ENCODE measurements around the gene PLCD4. TPM values are rescaled to one million over a fixed set of nuclear protein-coding genes. Genes with fewer than 3 reads are reported as not detected.

The PLCD4 gene
- total and polyA plus RNA-seq, 4 donors = 0.05 to 0.51 (median 0.12) TPM

- no peaks in the 10 kb centered on the region for H3K9me3 ChIP-seq (ENCODE audit: control insufficient read depth in 4 of 4, low read length in 3 of 4)
- no peaks in the 10 kb centered on the region for H3K27me3 ChIP-seq (ENCODE audit: control insufficient read depth in 4 of 4, insufficient read depth in 4 of 4, low read length in 3 of 4)
- H3K4me1 ChIP-seq (ENCODE audit: control insufficient read depth in 4 of 4, insufficient read depth in 4 of 4, low read length in 3 of 4) = peaks cover 0 to 2% (median 0%) of the 10 kb centered on the region in 4 donors
- TF ChIP-seq SP1 (IDR thresholded peaks at IDR 0.05) (no peak), HNF4G (IDR thresholded peaks at IDR 0.05) (no peak), CTCF (IDR thresholded peaks at IDR 0.05; ENCODE audit: low read depth, low read length, missing input control) (no peak)
- H3K4me3 ChIP-seq (ENCODE audit: low read depth in 1 of 3, low read length in 3 of 3) = no peak overlapping the region
- H3K36me3 ChIP-seq (ENCODE audit: control insufficient read depth in 4 of 4, insufficient read depth in 3 of 4, low read depth in 1 of 4, low read length in 3 of 4) = peaks cover 4 to 24% (median 11%) of the 10 kb centered on the region in 4 donors
- 87% methylated on average over 3 of the region's 3 CpGs for WGBS
- no peak overlapping the region for H3K27ac ChIP-seq (ENCODE audit: low read depth in 1 of 2, low read length in 2 of 2)
- no peak overlapping the region for H3K9ac ChIP-seq (ENCODE audit: low read depth in 1 of 2, low read length in 2 of 2)
- no peak for DNase-seq (ENCODE audit: low spot score)
These were observed 30.0 kb upstream of the PLCD4 start for GRCh38 chr2:218577482-218578220.

DNA sequence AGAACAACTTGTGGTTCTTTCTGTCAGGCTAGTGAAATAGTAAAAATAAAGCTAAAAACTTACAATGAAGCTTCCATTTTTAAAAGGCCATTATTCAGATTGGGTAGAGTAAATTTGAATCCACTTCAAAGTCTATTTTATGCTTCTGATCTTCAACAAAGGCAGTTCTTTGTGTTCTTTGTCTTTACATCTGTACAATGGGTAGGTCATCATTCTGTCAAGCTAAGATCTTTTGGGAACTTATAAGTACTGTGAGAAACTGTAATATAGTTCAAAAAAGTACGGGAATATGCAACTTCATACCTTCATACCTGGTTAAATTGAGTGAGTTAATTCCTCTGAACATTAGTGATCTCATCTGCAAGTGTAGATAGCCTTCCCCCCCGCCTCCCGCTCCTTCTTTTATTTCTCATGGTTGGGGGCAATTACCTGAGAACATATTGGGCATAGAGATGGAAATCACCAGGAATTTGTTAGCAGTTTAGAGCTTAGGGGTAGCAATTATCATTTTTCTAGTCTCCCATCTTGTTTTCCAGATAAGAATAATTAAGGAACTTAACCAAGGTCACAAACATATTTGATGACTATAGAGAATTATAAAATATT is 29.3 kb upstream of the PLCD4 start:
- TF ChIP-seq HNF4A (conservative IDR thresholded peaks at IDR 0.05) (no peak), SP1 (IDR thresholded peaks at IDR 0.05) (no peak), HNF4G (IDR thresholded peaks at IDR 0.05) (no peak), ATF3 (IDR thresholded peaks at IDR 0.05) (no peak), GABPA (IDR thresholded peaks at IDR 0.05 in 1 of 2, conservative IDR thresholded peaks at IDR 0.05 in 1 of 2) (no peak), FOXA1 (IDR thresholded peaks at IDR 0.05) (no peak), RXRA (IDR thresholded peaks at IDR 0.05) (no peak), YY1 (IDR thresholded peaks at IDR 0.05) (no peak), RAD21 (IDR thresholded peaks at IDR 0.05) (no peak), CTCF (IDR thresholded peaks at IDR 0.05; ENCODE audit: low read depth, low read length, missing input control) (no peak), TAF1 (conservative IDR thresholded peaks at IDR 0.05) (no peak), JUND (IDR thresholded peaks at IDR 0.05) (no peak), NR2F2 (IDR thresholded peaks at IDR 0.05) (no peak), FOXA2 (IDR thresholded peaks at IDR 0.05) (no peak)
- TF ChIP-seq, protein P1, sequence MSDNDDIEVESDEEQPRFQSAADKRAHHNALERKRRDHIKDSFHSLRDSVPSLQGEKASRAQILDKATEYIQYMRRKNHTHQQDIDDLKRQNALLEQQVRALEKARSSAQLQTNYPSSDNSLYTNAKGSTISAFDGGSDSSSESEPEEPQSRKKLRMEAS (IDR thresholded peaks at IDR 0.05) = no peak
- TF ChIP-seq, protein P2, sequence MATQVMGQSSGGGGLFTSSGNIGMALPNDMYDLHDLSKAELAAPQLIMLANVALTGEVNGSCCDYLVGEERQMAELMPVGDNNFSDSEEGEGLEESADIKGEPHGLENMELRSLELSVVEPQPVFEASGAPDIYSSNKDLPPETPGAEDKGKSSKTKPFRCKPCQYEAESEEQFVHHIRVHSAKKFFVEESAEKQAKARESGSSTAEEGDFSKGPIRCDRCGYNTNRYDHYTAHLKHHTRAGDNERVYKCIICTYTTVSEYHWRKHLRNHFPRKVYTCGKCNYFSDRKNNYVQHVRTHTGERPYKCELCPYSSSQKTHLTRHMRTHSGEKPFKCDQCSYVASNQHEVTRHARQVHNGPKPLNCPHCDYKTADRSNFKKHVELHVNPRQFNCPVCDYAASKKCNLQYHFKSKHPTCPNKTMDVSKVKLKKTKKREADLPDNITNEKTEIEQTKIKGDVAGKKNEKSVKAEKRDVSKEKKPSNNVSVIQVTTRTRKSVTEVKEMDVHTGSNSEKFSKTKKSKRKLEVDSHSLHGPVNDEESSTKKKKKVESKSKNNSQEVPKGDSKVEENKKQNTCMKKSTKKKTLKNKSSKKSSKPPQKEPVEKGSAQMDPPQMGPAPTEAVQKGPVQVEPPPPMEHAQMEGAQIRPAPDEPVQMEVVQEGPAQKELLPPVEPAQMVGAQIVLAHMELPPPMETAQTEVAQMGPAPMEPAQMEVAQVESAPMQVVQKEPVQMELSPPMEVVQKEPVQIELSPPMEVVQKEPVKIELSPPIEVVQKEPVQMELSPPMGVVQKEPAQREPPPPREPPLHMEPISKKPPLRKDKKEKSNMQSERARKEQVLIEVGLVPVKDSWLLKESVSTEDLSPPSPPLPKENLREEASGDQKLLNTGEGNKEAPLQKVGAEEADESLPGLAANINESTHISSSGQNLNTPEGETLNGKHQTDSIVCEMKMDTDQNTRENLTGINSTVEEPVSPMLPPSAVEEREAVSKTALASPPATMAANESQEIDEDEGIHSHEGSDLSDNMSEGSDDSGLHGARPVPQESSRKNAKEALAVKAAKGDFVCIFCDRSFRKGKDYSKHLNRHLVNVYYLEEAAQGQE (IDR thresholded peaks at IDR 0.05) = no peak
- H3K27me3 ChIP-seq (ENCODE audit: control insufficient read depth in 4 of 4, insufficient read depth in 4 of 4, low read length in 3 of 4) = no peaks in the 10 kb centered on the region
- no peak overlapping the region for H3K9ac ChIP-seq (ENCODE audit: low read depth in 1 of 2, low read length in 2 of 2)
- no peak for DNase-seq (ENCODE audit: low spot score)
- H3K36me3 ChIP-seq (ENCODE audit: control insufficient read depth in 4 of 4, insufficient read depth in 3 of 4, low read depth in 1 of 4, low read length in 3 of 4) = peaks cover 4 to 31% (median 15%) of the 10 kb centered on the region in 4 donors
- H3K27ac ChIP-seq (ENCODE audit: low read depth in 1 of 2, low read length in 2 of 2) = no peak overlapping the region
- WGBS = 96% methylated on average over 3 of the region's 3 CpGs
- no peaks in the 10 kb centered on the region for H3K9me3 ChIP-seq (ENCODE audit: control insufficient read depth in 4 of 4, low read length in 3 of 4)
- no peak overlapping the region for H3K4me3 ChIP-seq (ENCODE audit: low read depth in 1 of 3, low read length in 3 of 3)
- peaks cover 0 to 2% (median 0%) of the 10 kb centered on the region in 4 donors for H3K4me1 ChIP-seq (ENCODE audit: control insufficient read depth in 4 of 4, insufficient read depth in 4 of 4, low read length in 3 of 4)

Measured in liver (tissue), 9 donors.